Stimulated activated effector memory CD8-positive, alpha-beta T cell treated with anti-CD3 and anti-CD28 coated beads, Interleukin-12 subunit alpha, Interleukin-12 subunit beta, amount 100 ng/mL, for 72 hours (primary cell): ENCODE results near the gene DISC1.

Experiments used
- ATAC-seq: fragments of 150-1000 bp; cut with Tn5 transposase; 2 replicates; pipeline ENCODE4 v1.10.0; 2021
- DNase-seq, 2 donors: peaks; one replicate each; pipeline ENCODE4 v3.0.0; 2021 to 2022; ENCODE audit warnings: low spot score in 2 of 2
- H3K27ac Mint-ChIP-seq: one replicate; pipeline ENCODE4 v1.8.0; 2022; ENCODE audit warnings: mild to moderate bottlenecking, mixed read lengths
- H3K36me3 Mint-ChIP-seq: one replicate; pipeline ENCODE4 v1.8.0; 2022; ENCODE audit warnings: mild to moderate bottlenecking, mixed read lengths
- H3K4me1 Mint-ChIP-seq: one replicate; pipeline ENCODE4 v1.8.0; 2022; ENCODE audit warnings: mixed read lengths
- H3K4me3 Mint-ChIP-seq: one replicate; pipeline ENCODE4 v1.8.0; 2022; ENCODE audit warnings: mild to moderate bottlenecking, mixed read lengths
- H3K9me3 Mint-ChIP-seq: one replicate; pipeline ENCODE4 v1.8.0; 2022; ENCODE audit warnings: mixed read lengths

Gene DISC1

DNA sequence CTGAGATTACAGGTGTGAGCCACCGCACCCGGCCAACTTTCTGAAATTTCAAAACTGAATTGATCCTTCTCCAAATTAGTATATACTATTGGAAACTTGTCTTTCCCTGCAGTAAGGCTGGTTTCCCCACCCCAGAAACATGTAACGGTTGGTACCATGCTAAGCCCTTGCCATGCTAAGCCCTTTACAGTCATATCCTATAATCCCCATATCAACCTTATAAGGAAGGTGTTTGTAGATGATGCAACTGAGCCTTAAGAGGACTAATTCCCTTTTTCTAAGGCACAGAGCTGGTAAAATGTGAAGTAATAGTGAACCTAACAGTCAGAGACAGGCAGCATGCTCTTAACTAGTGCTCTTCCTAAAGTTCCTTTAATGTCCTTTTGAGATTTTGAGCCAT is 413.7 kb downstream of the DISC1 start:
- Mint-ChIP-seq H3K27ac (no peak overlapping the region), H3K4me1 (no peaks in the 10 kb centered on the region), H3K36me3 (no peaks in the 10 kb centered on the region), H3K4me3 (no peak overlapping the region), H3K9me3 (no peaks in the 10 kb centered on the region)
- DNase-seq (no peak), ATAC-seq (no peak)

DNA sequence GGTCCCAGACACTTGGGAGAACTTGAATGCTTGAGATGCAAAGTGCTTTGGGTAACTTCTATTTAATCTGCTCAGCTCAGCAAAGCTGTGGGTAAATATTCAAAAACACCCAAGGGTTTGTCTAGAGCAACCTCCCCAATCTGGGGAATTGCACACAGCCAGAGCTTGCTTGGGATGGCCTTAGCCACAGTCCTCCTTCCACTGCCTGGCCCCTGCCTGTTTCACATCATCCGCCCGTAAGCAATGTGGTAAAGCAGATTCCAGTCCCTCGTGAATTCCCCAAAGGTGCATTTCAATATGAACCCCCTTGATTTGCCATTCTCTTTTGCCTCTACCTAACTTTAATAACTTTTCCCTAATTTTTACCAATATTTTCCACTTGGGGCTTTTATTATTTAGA is 418.1 kb downstream of the DISC1 start:
- H3K4me1 Mint-ChIP-seq = no peaks in the 10 kb centered on the region
- H3K36me3 Mint-ChIP-seq = no peaks in the 10 kb centered on the region
- ATAC-seq = no peak
- no peak overlapping the region for H3K27ac Mint-ChIP-seq
- H3K4me3 Mint-ChIP-seq = no peak overlapping the region
- no peaks in the 10 kb centered on the region for H3K9me3 Mint-ChIP-seq
- no peak for DNase-seq

DNA sequence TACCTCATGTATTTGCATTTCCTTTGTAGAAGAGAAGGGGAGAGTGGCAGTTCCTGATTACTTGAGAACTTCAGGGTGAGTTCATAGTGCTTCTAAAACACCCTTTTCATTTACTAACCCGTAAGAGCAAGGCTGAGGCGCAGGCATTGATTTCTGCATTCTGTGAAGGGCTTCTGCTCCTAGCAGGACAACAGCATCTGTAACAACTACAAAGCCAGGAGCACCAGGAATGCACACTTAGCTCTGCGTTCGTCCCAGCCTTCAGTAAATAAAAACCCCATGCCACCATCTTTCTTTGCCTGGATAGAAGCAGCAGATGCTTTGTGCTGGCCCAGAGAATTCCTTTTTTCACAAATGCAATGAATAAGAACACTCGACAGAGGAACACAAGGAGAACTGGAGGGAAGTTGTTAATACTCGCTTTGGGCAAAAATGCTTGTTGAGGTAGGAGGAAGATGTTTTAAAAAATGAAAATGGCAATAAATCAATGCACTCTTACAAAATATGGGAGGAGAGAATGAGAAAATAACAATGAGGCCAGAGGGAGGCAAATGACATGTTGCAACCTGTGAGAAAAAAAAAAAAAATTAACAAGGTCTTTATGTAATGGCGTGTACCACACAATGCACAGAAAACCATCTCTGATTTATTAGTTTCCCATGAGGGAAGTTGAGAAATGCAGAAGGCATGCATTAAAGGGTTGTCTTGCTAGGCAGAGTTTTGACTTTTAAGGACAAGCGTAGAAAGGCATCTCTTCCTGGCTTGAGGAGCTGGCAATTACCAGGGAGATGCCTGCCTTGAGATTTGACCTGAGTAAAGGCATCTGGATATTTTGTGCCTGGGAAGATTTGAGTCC is 418.8 kb downstream of the DISC1 start:
- H3K9me3 Mint-ChIP-seq = no peaks in the 10 kb centered on the region
- H3K36me3 Mint-ChIP-seq = no peaks in the 10 kb centered on the region
- H3K4me3 Mint-ChIP-seq = no peak overlapping the region
- ATAC-seq (no peak), DNase-seq (no peak)
- H3K4me1 Mint-ChIP-seq = no peaks in the 10 kb centered on the region
- no peak overlapping the region for H3K27ac Mint-ChIP-seq

DNA sequence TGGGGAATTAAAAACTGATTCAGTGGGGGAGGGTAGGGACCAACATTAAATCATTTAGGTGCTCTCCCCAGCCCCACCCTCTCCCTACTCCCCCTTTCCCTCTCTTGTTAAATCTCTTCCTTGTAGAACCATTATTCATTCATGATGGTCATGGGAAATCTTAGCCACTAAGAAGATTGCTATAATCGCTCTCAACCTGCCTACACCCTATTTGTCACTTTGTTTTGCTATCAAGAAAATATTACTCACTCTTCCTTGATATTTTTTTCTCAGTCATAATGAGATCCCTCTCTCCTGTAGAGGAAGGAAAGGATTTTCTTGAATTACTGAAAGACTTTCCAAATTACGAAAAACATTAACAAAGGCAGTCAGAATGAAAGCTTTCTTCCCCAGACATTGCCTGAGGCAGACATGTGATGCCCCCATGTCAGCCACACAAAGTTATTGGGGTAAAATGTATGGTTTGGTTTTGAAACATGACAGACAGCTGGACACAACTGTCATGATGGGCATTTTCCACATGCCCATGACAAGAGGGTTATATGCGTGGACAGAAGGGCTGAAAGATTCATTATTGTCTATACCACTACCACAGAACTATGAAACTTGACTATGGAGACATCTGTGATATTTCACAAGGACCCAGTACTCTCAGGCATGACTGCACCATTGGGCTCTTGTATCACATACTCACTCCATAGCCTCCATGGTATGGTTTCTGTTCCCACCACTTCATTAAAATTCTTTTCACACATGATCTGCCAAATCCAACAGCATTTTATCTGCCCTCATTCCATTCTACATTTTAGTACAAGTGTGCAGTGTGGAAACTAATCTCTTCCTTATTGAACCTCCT is 420.1 kb downstream of the DISC1 start:
- no peak overlapping the region for H3K27ac Mint-ChIP-seq
- H3K36me3 Mint-ChIP-seq = no peaks in the 10 kb centered on the region
- H3K4me3 Mint-ChIP-seq = no peak overlapping the region
- no peaks in the 10 kb centered on the region for H3K9me3 Mint-ChIP-seq
- ATAC-seq (peak; percentile 91), DNase-seq (no peak)
- H3K4me1 Mint-ChIP-seq = no peaks in the 10 kb centered on the region

DNA sequence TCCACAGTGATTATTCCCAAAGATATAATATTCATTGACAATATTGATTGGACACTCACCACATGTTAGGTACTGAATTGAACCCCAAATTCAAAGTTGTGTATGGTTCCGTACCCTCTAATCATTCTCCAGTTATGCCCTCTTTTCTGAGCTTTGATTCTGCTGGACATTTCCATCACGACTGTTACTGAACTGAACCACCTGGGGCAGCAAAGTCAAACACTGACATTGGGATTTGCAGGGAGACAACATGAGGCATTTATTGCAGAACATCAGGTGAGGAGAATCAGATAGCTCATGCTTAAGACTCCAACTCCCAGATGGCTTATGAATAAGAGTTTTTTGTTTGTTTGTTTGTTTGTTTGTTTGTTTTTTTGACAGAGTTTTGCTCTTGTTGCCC is 420.9 kb downstream of the DISC1 start:
- H3K4me3 Mint-ChIP-seq = no peak overlapping the region
- no peak overlapping the region for H3K27ac Mint-ChIP-seq
- H3K9me3 Mint-ChIP-seq = no peaks in the 10 kb centered on the region
- H3K36me3 Mint-ChIP-seq = no peaks in the 10 kb centered on the region
- no peak for ATAC-seq
- DNase-seq = no peak
- H3K4me1 Mint-ChIP-seq = no peaks in the 10 kb centered on the region

DNA sequence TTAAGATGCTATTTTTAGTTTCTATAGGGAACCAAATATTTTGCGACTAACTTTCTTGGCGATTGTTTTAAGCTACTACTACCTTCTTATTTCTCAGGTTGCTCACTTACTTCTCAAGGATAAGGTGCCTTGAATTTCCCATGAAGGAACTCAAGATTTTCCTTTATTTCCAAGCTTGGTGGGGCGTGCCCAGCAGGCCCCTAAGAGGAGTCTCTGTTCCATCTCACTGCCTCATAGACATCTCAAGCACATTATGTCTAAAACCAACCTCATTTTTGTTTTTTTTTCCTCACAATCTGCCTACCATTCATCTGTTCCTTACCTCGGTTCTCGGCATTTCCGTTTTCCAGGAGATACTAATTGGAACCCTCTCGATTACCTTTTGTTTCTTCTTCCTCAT is 421.9 kb downstream of the DISC1 start:
- Mint-ChIP-seq H3K4me3 (no peak overlapping the region), H3K27ac (no peak overlapping the region), H3K4me1 (no peaks in the 10 kb centered on the region), H3K36me3 (no peaks in the 10 kb centered on the region), H3K9me3 (no peaks in the 10 kb centered on the region)
- DNase-seq (no peak), ATAC-seq (no peak)

DNA sequence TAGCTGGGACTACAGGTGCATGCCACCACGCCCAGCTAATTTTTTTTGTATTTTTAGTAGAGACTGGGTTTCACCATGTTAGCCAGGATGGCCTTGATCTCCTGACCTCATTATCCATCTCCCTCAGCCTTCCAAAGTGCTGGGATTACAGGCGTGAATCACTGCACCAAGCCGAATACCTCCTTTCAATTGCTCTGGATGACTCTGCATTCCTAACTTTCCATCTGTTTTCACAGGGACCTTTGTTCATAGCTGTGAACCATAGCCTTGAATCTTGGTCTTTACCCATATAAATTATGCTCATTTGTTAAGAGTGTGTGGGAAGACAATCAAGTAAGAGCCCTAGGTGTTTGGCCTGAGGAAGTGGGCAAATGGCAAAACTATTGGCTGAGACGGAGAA is 422.7 kb downstream of the DISC1 start:
- no peak overlapping the region for H3K4me3 Mint-ChIP-seq
- no peaks in the 10 kb centered on the region for H3K9me3 Mint-ChIP-seq
- H3K27ac Mint-ChIP-seq = no peak overlapping the region
- DNase-seq (no peak), ATAC-seq (no peak)
- H3K36me3 Mint-ChIP-seq = no peaks in the 10 kb centered on the region
- no peaks in the 10 kb centered on the region for H3K4me1 Mint-ChIP-seq

DNA sequence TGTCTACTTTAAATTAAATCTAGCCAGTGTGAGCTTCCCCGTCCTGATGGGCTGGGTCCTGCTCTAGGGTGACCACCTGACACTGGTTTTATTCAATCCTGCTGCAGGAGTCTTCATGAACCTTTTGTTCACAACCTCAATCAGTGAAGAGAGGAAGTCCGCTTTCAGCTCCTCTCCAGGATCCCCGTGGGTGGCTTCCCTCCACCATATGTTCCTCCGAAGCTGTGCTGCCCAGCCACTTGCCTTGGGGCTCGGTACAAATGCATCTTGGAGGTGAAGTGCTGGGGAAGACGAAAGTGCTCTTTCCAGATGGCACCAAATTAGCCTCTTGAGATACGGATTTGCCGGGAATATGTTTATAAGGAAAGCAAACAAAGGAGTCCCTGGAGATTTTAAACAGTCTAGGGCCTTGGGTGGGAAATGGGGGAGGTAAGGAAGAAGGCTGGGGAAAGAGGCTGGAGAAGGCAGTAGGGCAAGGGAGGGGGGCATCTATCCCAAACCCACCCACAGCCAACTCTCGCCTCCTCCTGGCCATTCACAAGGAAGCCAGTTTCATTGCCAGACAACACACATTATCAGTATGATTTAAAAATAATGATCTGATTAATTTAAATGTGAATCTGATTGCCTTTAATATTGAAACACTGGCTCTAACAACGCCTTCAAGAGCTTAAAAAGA is 430.8 kb downstream of the DISC1 start:
- no peak for ATAC-seq
- Mint-ChIP-seq H3K4me3 (no peak overlapping the region), H3K4me1 (no peaks in the 10 kb centered on the region), H3K36me3 (no peaks in the 10 kb centered on the region), H3K9me3 (no peaks in the 10 kb centered on the region), H3K27ac (no peak overlapping the region)
- no peak for DNase-seq

DNA sequence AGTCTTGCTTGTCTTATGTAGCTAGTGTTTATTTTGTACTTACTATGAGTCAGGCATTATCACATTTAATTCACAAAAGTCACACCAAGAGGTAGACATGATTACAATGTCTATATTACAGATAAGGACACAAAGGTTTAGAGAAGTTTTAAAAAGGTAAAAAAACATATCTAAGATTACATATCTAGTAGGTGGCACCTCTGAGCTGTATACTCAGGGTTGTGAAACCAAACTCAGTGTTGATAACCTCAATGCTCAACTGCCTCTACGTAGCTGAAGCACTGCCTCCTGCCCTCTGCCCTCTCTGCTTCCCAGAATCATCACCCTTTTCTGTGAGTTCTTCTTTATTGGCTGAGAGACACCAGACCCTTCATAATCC is 431.3 kb downstream of the DISC1 start:
- no peak for ATAC-seq
- Mint-ChIP-seq H3K4me1 (no peaks in the 10 kb centered on the region), H3K27ac (no peak overlapping the region), H3K36me3 (no peaks in the 10 kb centered on the region), H3K9me3 (no peaks in the 10 kb centered on the region), H3K4me3 (no peak overlapping the region)
- DNase-seq = no peak

DNA sequence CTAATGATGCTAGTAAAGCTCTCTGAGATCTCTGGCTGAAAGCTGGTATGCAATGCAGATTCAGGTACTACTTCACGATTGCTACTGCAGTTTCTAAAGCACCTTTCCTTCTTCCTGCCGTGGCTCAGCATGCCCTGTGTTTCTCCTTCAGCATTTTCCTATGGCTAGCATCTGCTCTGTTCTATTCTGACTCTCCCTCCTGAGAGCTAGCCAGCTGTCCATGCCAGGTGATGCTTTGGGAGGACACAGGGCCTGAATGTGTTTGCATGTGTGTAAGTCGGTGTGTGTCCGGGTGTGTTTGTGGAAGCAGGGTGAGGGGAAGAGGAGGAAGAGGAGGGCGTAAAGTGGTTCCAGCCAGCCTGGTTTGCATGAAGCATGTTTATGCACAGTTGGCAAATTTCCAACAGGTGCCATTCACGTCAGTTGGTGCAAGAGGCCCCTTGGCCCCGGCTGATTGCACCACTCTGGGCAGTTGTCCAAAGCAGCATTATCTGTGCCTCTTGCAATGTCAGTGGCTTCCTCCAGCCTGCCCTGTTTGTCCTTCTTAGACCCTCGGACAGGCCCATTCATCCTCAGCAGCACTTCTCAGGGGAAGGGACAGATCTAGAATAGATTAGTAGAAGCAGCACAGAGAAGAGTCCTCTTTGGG is 433.3 kb downstream of the DISC1 start:
- Mint-ChIP-seq H3K4me3 (no peak overlapping the region), H3K9me3 (no peaks in the 10 kb centered on the region), H3K27ac (no peak overlapping the region), H3K4me1 (no peaks in the 10 kb centered on the region), H3K36me3 (no peaks in the 10 kb centered on the region)
- ATAC-seq (no peak), DNase-seq (no peak)

DNA sequence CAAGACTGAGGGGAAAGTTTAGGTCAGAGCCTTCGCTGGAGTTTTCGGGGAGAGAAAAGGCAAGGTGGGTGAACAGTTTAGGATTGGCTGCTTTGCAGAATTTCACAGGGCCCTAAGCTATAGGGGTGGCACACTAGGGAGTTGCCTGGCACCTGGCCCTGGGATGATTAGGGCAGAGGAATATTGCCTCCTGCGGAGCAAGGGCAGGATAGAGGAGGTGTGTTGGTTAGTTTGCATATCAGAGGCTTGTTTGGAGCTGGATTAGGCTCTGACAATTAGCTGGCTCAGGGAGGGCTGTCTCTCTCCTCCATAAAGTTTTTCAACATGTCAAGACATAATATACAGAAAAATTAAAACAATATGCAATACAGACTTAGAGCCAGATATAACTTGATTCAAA is 436.4 kb downstream of the DISC1 start:
- H3K4me3 Mint-ChIP-seq = no peak overlapping the region
- H3K27ac Mint-ChIP-seq = no peak overlapping the region

DNA sequence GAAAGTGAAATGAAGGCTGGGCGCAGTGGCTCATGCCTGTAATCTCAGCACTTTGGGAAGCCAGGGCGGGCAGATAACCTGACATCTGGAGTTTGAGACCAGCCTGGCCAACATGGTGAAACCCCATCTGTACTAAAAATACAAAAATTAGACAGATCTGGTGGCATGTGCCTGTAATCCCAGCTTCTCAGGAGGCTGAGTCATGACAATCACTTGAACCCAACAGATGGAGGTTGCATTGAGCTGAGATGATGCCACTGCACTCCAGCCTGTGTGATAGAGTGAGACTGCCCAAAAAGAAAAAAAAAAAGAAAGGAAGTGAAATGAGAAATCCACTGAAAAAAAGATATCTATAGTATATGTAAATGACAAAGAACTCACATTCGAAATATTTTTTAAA is 439.9 kb downstream of the DISC1 start:
- ATAC-seq = no peak
- no peak overlapping the region for H3K27ac Mint-ChIP-seq
- no peak overlapping the region for H3K4me3 Mint-ChIP-seq
- H3K36me3 Mint-ChIP-seq = no peaks in the 10 kb centered on the region
- H3K9me3 Mint-ChIP-seq = no peaks in the 10 kb centered on the region
- DNase-seq = no peak
- H3K4me1 Mint-ChIP-seq = no peaks in the 10 kb centered on the region

More for the DNA sequence above, 436.4 kb downstream of the DISC1 start:
- DNase-seq = no peak
- no peak for ATAC-seq
- no peaks in the 10 kb centered on the region for H3K9me3 Mint-ChIP-seq
- no peaks in the 10 kb centered on the region for H3K36me3 Mint-ChIP-seq
- no peaks in the 10 kb centered on the region for H3K4me1 Mint-ChIP-seq

DNA sequence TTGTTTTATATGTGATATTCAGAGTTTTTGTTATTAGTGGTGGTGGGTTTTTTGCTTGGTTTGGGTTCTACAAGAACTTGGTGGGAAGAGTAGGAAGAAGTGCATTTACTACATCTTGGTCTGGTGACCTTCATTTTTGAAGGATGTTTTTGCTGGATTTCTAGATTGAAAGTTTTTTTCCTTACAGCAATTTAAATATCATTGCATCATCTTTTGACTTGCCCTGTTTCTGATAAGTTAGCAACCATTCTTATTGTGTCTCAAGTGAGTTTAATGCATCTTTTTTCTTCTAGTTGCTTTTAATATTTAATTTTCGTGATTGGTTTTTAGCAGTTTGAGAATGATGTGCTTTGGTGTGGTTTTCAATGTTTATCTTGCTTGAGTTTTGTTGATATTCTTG is 447.7 kb downstream of the DISC1 start:
- no peak overlapping the region for H3K27ac Mint-ChIP-seq
- H3K4me1 Mint-ChIP-seq = no peaks in the 10 kb centered on the region
- DNase-seq = no peak
- no peak overlapping the region for H3K4me3 Mint-ChIP-seq
- no peak for ATAC-seq
- H3K9me3 Mint-ChIP-seq = no peaks in the 10 kb centered on the region
- H3K36me3 Mint-ChIP-seq = no peaks in the 10 kb centered on the region

DNA sequence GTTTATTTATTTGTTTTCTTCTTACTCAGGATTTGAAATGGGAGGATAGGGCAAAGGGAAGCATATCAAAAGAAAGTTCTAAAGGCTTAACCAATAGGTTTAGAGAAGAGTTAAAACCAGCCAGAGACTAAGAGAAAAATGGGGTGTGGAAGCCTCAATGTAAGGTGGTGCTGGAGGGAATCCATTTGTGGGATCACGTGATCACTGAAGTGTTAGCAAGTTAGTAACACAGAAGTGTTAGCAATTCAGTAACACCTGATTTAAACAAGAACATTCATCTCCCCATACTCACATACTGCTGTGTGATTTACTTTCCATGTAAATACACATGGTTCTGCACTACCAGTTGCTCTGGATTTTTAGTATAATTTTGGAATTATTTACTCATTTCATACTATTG is 451.2 kb downstream of the DISC1 start:
- Mint-ChIP-seq H3K4me1 (no peaks in the 10 kb centered on the region), H3K27ac (no peak overlapping the region), H3K36me3 (no peaks in the 10 kb centered on the region), H3K9me3 (peaks cover 4% of the 10 kb centered on the region), H3K4me3 (no peak overlapping the region)
- no peak for ATAC-seq
- DNase-seq = no peak

DNA sequence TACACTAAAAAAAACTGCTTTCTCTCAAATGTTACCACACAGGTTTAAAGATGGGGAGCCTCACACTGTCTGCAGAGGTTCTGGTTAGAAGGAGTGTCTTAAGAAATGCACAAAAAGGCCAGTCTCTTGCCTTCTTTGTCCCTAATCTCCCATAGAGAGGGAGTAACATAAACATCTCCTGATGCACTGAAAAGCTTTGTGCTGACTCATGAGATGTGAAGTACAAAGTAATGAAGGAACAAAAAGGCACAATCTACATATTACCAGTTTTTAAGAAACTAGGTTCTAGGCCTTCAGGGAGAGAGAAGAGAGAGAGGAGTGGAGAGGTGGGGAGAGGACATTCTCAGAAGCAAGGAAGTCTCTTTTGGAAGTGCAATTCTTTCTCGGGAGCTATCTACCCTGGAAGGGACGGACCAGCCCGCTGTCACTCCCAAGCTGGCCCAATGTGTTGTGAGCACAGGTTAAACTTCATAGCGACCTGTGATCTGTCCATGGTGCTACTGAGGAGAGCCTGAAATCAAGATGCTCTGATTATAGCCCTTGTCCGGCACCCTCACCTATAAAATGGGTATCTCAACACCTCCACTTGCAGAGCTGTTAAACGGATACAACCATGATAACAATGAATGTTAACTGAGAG is 458.1 kb downstream of the DISC1 start:
- Mint-ChIP-seq H3K4me1 (no peaks in the 10 kb centered on the region), H3K27ac (no peak overlapping the region), H3K36me3 (no peaks in the 10 kb centered on the region), H3K4me3 (no peak overlapping the region), H3K9me3 (peaks cover 1% of the 10 kb centered on the region)
- no peak for DNase-seq
- no peak for ATAC-seq
